ENCODE results near the gene CCL25.

GRCh38 chr19:8079988-8080387, 27.4 kb downstream of the CCL25 start:
- TF ChIP-seq CTCF (IDR thresholded peaks at IDR 0.05): no peak
- no peak for TF ChIP-seq POLR2A (IDR thresholded peaks at IDR 0.05)
- no peak for TF ChIP-seq POLR2AphosphoS5 (IDR thresholded peaks at IDR 0.05)
